T1000 (cell line): Measurements from ENCODE around the gene TRIO.
"Not testable (repeated sequence)": the region's sequence is repeated elsewhere in the genome, so short reads cannot be mapped to it uniquely, and the experiment has no call there.

Experiments
- DNase-seq: peaks from one replicate; lab custom pipeline; 2025; ENCODE audit warnings: mixed read lengths; lab: John Stamatoyannopoulos, UW

Gene TRIO

DNA sequence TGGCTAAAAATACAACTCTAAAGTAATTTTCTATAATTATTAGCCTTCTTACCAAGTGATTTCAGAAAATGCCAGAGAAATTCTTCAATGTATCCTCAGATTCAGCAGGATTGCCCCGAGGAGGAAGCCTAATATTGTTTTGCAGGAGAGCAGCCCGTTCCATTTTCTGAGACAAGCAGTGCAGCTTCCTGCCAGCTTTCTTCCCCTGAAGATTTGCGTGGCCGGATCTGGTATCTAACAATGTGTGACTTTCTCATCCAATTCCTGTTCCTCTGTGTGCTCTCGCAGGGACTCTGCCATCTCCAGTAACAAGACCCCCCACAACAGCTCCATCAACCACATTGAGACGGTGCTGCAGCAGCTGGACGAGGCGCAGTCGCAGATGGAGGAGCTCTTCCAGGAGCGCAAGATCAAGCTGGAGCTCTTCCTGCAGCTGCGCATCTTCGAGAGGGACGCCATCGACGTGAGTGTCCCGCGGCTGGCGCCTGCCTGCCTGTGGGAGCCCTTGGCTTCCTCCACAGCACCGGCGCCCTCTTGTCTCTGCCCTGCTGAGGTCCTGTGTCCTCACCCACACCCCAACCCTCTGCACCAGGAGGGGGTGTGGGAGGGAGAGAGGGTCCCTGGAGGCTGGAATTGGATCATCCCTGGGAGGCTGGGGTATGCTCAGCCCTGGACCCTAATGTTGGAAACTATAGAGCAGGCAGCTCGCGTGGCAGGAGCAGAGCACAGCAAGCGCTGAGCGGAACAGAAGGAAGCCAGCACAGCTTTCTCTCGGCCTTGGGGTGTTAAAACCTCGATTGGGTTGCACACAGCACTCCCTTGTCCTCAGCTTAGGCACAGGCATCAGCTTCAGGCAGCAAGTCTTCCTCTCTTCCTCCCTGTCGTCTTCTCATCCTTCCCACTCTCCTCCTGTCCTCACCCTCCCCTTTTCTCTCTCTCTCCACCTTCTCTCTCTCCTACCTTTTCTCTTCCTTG, 216.2 kb downstream of the TRIO start:
- no peak for DNase-seq

GRCh38 chr5:14362491-14362890, 219.3 kb downstream of the TRIO start:
- DNase-seq = no peak

- DNase-seq = no peak
These were observed 221.0 kb downstream of the TRIO start for GRCh38 chr5:14364096-14364495.

DNA sequence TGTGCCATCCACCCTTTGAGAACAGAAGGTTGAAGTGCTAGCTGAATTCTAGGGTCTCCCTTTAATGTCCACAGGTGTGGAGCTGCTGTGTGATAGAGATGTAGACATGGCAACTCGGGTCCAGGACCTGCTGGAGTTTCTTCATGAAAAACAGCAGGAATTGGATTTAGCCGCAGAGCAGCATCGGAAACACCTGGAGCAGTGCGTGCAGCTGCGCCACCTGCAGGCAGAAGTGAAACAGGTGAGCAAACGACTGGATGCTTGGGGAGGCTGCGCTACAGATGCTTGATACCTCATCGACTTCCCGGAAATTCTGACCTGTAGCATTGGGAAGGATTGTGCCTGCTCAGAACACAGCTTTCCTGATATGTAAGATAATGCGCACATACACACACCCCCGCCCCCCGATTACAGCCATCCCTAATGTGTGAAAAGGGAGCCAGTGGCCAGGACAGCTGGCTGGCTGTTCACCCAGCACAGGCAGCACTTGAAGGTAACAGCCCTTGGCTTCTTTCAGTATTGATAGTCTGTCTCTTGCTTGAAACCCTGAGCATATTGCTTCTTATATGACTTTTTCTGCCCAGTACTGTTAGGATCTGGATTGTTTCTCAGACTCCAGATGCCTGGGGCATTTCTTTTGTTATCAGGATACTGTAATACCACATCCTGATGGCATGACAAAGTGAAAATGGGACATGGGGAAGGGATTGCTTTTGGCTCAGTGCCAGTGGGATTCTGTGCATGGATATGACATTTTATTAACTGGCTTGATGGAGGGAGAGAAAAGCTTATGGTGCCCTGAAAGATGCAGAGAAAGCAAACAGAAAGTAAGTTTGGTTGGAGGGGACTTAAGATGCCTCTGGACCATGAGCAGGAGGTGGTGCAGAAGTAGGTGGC, 221.7 kb downstream of the TRIO start:
- DNase-seq = no peak

DNA sequence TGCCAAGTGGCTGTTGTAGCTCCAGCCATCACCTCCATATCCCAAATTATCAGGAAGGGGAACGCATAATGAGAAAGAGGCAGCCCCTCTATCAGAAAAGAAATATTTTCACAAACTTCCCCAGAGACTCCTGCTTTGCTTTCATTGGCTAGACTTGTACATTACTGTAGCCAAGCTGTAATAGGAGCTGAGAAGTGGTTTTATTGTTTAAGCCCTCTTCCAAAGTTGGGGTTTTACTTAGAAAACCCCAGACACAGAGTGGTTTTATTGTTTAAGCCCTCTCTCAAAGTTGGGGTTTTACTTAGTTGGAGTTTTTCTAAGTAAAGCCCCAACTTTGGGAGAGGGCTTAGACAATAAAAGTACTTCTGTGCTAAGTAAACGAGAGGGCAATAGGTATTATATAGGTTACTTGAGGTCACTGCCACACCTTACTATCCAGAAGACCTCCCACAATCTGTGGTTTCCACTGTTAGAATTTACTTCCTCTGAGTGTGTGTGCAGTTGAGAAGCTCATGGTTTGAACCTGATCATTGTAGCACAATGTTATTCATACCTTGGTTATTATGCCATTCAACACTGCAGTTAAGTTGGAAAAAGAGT, 222.8 kb downstream of the TRIO start:
- DNase-seq = no peak

GRCh38 chr5:14366763-14367162, 223.6 kb downstream of the TRIO start:
- DNase-seq = no peak

DNA sequence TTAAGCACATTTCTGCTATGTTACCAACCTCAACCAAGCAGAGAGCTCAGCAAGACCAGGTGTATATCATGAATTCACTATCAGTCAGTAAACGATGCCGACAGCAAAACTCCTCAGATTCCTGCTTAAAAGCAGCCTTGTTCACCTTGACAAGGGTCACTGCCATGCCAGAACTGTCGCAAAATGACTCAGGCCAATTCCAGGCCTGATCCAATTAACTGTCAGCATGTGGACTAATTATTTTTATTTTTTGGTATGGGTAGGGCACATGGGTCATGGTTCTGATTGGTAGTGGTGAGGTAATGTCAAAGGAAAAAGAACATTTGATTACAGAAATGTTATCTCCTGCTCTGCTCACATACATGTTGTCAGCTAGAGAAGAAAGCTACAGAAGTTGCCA, 224.2 kb downstream of the TRIO start:
- DNase-seq = no peak

- DNase-seq = no peak
These were observed 226.6 kb downstream of the TRIO start for GRCh38 chr5:14369780-14370179.

DNA sequence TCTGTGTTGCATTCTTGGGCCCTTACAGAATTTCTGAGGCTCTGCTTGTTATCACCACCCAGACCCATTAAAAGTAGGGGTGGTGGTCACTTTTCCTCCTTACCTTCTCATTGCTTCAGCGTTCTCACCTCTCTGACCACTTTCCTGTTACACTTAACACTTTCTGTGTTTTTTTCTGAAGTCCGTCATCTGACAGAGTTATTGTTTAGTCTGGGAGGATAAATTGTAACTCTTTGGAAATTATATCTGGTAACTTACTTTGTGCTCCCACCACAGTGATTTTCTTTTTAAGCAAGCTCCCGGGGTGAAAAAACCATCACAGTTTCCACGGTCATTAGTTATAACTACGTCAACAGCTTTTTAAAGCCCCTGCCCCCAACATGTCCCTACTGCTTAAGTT, 227.2 kb downstream of the TRIO start:
- DNase-seq = no peak

DNA sequence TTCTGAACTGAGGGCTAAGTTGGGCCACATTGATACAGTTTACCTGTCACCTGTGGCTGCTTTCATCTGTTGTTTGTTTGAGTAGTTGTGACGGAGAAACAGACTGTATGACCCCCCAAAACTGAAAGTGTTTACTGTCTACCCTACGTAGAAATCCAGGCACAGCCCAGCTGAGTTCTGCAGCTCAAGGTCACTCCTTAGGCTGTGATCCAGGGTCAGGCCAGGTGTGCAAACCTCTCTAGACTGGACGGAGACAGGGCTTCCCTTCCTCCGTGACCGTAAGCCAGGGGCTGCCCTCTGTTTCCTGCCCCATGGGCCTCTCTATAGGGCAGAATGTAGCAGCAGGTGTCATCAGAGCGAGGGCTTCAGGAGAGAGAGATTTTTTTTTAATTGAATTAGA, 230.5 kb downstream of the TRIO start:
- no peak for DNase-seq

- no peak for DNase-seq
These were observed 231.0 kb downstream of the TRIO start for GRCh38 chr5:14374100-14374499.

DNA sequence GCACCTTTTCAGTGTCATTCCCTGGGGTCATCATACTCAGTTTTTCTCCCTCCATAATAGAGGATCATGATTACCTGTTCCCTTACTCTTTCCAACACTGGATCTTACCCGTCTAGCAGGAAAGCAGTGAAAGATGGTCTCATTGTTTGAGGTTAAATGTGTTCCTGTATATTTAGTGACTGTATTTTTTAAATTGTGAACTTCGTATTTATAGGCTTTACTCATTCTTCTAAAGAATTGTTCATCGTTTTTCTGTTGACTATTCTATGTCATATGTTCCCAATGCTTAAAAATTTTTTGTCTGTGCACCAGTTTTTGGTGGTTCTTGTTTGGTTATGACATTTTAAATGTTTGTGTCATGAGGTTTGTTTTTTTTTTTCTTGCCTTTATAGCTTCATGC, 233.6 kb downstream of the TRIO start:
- DNase-seq = no peak

GRCh38 chr5:14379739-14380497, 236.8 kb downstream of the TRIO start:
- DNase-seq = no peak

DNA sequence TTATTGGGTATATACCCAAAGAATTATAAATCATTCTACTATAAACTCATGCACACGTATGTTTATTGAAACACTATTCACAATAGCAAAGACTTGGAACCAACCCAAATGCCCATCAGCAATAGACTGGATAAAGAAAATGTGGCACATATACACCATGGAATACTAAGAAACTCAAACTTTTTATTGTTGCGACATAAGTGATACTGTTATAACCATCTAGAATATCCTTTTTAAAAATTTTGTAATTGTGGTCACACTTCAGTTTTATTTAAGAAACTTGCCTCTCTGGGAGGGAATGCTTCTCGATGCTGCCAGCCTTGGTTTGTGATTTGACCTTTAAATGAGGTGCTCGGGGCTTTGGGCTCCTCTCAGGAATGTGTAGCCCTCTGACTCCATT, 237.6 kb downstream of the TRIO start:
- no peak for DNase-seq

DNA sequence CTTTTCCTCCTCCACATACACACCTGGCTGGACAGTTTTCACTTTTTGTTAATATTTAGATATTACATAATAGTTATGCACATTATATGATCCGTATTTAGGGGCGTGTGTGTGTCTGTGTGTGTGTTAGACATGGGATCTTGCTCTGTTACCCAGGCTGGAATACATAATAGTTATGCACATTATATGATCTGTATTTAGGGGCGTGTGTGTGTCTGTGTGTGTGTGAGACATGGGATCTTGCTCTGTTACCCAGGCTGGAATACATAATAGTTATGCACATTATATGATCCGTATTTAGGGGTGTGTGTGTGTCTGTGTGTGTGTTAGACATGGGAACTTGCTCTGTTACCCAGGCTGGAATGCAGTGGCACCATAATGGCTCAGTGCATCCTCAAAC, 239.5 kb downstream of the TRIO start:
- no peak for DNase-seq

DNA sequence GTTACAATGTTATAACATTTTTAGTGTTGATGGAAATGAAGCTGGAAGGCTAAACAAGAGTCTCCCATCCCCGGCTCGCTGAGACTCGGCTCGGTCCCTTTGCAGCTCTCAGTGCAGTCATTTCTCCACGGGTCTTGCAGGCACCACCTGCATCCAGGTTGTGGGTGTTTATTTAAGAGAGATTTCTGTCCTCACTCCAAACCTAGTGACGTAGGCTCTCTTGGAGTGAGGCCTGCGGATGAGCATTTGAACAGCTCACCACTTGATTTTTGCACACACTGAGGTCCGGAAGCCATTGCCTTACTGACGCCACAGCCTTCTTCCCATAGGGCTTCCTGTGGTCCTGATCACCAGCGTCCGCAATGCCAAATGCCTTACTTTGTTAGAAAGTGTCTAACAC, 240.8 kb downstream of the TRIO start:
- no peak for DNase-seq

DNA sequence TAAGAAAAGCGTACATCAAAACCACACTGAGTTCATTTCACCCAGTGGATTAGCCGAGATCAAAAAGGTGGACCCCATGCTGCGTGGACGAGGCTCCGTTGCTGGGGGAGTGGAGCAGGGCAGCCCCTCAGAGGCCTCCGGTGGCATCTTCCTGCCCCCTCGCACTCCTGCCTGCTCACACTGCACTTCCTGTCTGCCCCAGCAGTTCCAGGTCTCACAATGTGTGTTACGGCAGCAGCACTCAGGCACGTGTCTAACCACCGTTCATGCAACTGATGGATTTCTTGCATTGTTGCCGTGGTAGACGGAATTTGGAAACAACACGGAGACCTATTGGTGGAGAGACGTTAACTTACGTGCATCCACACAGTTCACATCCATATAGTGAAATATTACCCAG, 241.9 kb downstream of the TRIO start:
- no peak for DNase-seq

GRCh38 chr5:14386884-14387624, 243.9 kb downstream of the TRIO start:
- no peak for DNase-seq

DNA sequence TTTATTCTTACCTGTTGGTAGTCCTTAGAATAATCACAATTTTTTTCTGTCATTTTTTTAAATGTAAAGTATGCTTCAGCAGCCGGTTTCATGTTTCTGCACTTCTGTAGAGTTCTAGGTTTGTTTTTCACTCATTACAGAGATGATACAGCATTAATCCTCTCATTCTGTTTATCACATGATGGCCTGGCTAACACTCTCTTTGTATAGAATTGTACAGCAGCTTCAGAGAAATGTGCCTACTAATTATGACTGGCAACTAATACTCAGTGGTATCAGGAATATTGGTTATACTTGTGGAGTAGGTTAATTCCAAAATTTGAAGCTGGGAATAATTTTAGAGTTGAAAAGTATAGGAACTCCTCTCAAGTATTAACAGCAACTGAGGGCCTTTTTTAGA, 245.6 kb downstream of the TRIO start:
- DNase-seq = no peak

DNA sequence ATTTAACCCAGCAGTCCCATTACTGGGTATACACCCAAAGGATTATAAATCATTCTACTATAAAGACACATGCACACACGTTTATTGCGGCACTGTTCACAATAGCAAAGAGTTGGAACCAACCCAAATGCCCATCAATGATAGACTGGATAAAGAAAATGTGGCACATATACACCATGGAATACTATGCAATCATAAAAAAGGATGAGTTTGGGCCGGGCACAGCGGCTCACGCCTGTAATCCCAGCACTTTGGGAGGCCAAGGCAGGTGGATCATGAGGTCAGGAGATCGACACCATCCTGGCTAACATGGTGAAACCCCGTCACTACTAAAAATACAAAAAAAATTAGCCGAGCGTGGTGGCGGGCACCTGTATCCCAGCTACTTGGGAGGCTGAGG, 249.4 kb downstream of the TRIO start:
- not testable (repeated sequence) for DNase-seq

DNA sequence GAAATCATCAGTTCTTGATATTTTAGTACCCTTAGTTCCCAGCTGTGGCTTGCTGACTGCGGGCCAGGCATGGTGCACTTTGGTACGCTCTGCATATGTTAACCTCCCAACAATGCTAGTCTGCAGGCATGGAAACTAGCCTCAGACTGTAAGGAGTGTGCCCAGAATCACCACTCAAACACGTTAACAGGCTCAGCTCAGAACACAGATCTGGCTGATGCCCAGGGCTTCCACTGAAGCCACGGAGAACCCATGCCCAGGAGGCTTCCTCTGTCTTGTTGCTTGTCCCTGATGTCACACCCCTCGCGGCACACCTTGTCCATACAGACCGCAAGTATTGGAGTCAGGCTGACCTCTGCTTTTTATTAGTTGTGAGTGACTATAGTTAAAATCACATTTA, 251.2 kb downstream of the TRIO start:
- no peak for DNase-seq
